Measurements from ENCODE around the gene FOCAD.

DNA sequence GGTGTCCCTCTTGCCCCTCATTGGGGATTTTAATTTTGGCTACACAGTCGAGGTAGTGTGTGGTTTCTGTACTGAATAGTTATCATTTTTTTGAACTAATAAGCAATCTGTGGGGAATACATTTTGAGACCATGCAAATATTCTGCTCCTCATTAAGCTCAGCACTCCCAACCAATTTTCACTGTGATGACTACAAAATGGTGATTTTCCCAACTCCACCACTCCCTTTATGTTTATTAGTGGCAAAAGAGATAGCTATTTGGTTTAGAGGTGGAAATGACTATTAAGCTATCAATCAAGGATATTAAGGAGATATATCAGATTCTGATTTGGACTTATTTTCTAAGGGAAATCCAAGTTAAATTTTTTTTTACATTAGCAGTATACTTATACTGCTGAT lies 62.9 kb downstream of the FOCAD start:
- no peak for TF ChIP-seq YY1 (IDR thresholded peaks at IDR 0.05; ENCODE audit: extremely low read depth, insufficient replicate concordance, low read depth, low read length)
- TF ChIP-seq POLR2A (IDR thresholded peaks at IDR 0.05; ENCODE audit: borderline replicate concordance, extremely low read depth, insufficient read depth, insufficient read length): no peak
- TF ChIP-seq, protein P1, sequence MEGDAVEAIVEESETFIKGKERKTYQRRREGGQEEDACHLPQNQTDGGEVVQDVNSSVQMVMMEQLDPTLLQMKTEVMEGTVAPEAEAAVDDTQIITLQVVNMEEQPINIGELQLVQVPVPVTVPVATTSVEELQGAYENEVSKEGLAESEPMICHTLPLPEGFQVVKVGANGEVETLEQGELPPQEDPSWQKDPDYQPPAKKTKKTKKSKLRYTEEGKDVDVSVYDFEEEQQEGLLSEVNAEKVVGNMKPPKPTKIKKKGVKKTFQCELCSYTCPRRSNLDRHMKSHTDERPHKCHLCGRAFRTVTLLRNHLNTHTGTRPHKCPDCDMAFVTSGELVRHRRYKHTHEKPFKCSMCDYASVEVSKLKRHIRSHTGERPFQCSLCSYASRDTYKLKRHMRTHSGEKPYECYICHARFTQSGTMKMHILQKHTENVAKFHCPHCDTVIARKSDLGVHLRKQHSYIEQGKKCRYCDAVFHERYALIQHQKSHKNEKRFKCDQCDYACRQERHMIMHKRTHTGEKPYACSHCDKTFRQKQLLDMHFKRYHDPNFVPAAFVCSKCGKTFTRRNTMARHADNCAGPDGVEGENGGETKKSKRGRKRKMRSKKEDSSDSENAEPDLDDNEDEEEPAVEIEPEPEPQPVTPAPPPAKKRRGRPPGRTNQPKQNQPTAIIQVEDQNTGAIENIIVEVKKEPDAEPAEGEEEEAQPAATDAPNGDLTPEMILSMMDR (IDR thresholded peaks at IDR 0.05 in 2 of 3, conservative IDR thresholded peaks at IDR 0.05 in 1 of 3; ENCODE audit: borderline replicate concordance in 1 of 3, insufficient read depth in 1 of 3, low read depth in 2 of 3, low read length in 2 of 3): no peak
- no peak for TF ChIP-seq EZH2 (IDR thresholded peaks at IDR 0.05)
- TF ChIP-seq, protein P2, sequence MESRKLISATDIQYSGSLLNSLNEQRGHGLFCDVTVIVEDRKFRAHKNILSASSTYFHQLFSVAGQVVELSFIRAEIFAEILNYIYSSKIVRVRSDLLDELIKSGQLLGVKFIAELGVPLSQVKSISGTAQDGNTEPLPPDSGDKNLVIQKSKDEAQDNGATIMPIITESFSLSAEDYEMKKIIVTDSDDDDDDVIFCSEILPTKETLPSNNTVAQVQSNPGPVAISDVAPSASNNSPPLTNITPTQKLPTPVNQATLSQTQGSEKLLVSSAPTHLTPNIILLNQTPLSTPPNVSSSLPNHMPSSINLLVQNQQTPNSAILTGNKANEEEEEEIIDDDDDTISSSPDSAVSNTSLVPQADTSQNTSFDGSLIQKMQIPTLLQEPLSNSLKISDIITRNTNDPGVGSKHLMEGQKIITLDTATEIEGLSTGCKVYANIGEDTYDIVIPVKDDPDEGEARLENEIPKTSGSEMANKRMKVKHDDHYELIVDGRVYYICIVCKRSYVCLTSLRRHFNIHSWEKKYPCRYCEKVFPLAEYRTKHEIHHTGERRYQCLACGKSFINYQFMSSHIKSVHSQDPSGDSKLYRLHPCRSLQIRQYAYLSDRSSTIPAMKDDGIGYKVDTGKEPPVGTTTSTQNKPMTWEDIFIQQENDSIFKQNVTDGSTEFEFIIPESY (IDR thresholded peaks at IDR 0.05; ENCODE audit: extremely low read depth, insufficient replicate concordance, low read length): no peak
- TF ChIP-seq EZH2phosphoT487 (IDR thresholded peaks at IDR 0.05; ENCODE audit: borderline replicate concordance): no peak
- TF ChIP-seq, protein P3, sequence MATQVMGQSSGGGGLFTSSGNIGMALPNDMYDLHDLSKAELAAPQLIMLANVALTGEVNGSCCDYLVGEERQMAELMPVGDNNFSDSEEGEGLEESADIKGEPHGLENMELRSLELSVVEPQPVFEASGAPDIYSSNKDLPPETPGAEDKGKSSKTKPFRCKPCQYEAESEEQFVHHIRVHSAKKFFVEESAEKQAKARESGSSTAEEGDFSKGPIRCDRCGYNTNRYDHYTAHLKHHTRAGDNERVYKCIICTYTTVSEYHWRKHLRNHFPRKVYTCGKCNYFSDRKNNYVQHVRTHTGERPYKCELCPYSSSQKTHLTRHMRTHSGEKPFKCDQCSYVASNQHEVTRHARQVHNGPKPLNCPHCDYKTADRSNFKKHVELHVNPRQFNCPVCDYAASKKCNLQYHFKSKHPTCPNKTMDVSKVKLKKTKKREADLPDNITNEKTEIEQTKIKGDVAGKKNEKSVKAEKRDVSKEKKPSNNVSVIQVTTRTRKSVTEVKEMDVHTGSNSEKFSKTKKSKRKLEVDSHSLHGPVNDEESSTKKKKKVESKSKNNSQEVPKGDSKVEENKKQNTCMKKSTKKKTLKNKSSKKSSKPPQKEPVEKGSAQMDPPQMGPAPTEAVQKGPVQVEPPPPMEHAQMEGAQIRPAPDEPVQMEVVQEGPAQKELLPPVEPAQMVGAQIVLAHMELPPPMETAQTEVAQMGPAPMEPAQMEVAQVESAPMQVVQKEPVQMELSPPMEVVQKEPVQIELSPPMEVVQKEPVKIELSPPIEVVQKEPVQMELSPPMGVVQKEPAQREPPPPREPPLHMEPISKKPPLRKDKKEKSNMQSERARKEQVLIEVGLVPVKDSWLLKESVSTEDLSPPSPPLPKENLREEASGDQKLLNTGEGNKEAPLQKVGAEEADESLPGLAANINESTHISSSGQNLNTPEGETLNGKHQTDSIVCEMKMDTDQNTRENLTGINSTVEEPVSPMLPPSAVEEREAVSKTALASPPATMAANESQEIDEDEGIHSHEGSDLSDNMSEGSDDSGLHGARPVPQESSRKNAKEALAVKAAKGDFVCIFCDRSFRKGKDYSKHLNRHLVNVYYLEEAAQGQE (IDR thresholded peaks at IDR 0.05; ENCODE audit: low read depth): no peak
- no peak for TF ChIP-seq SP1 (IDR thresholded peaks at IDR 0.05; ENCODE audit: low read depth)

All from HCT116 (cell line).